DMS79 treated with DMSO at 0.1 percent for 48 hours (cell line): Measurements from ENCODE around the gene DNAJB11.
A peak's percentile ranks its signal among the peaks of the same experiment; 100 is the strongest.
"Not testable (repeated sequence)": the region's sequence is repeated elsewhere in the genome, so short reads cannot be mapped to it uniquely, and the experiment has no call there.

Experiments
- DNase-seq: peaks from one replicate; lab custom pipeline; 2025; lab: John Stamatoyannopoulos, UW

Gene DNAJB11

DNA sequence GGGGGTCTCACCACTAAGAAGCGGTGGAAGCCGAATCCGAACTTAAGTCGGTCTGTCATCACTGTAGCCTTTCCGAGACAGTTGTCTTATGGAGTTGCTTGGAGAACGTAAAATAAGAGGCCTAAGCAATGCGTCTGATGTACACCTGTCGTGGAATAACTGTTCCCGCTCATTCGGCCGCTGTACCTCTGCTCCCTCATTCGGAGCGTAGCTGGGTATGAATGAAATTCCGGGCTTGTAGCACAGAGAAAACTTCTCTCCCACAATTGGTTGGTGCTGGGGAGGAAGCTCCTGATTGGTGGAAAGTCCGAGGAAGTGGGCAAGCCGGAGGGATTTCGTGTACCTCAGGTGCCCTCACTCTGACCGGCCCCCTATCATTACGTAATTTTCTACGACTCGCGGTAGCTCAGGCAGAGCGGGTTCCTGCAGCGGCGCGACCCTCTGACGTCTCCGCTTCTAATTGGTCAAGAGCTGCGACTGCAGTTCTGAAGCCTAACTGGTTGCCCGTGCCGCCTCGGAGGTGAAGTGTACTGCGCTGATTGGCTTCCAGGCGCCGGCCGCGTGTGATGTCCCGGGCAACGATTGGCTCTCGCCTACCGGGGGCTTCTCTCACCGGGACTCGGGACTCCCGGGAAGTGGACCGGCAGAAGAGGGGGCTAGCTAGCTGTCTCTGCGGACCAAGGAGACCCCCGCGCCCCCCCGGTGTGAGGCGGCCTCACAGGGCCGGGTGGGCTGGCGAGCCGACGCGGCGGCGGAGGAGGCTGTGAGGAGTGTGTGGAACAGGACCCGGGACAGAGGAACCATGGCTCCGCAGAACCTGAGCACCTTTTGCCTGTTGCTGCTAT, at the start of gene DNAJB11:
Gene DNAJB11, plus strand, starts transcription at position 625 of the 845 bp plus-strand sequence. Its CDS starts 178 bp downstream, at position 803.
- DNase-seq: peak; percentile 98

DNA sequence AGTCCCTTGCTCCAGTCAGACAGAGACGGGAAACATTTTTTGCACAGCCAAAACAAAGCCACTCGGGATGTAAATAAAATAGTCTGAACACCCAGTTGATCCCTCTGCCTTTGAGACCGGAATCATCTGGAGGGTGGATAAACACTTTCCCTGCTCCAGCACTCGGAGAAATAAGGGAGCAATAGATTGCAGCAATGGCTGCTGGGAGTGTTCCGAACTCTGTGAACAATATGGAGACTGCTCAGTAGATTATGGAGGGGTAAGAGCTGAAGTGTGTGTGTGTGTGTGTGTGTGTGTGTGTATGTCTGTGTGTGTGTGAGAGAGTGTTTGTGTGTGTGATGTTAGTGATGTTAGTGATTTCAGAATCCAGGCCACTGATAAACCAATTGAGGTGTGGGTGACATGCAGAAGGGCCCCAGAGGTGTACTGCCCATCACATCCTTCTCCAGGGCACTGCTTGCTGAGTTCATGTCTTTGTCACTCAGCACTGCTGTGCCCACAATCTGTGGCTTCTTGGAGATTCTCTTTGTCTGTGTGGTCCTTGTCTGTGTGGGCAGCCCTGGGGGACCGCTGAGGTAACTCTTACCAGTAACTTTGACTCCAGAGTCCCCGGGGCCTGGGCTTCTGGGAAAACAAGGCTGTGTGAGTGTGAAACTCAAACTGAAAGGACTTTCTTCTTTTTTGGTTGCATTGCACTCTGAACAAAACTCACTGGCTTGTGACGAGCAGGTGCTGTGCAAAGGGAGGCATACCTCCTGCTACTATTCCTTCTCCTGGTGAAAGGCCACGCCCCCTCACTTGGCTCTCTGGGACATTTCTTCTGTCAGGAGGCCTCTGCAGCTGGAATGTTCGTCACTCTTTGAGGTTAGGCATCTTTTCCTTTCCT, 49.3 kb upstream of the DNAJB11 start:
- DNase-seq: no peak

DNA sequence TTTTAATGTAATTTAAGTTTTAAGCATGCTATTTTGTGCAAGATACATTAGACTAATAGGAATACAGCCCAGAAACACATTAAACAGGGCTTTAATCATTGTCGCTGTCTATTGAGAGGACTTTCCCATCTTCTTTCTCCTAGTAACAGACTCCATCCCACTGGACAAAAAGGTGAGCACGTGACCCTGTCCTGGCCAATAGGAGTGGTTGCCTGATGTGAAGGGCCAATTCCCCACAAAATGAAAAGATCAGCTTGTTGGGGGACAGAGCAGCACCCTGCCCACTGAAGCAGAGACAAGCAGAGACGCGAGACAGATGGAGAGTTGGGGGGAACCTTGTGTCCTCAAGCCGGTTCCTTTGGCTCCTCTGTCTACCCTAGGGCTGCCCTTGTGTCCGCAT, 47.5 kb upstream of the DNAJB11 start:
- no peak for DNase-seq

DNA sequence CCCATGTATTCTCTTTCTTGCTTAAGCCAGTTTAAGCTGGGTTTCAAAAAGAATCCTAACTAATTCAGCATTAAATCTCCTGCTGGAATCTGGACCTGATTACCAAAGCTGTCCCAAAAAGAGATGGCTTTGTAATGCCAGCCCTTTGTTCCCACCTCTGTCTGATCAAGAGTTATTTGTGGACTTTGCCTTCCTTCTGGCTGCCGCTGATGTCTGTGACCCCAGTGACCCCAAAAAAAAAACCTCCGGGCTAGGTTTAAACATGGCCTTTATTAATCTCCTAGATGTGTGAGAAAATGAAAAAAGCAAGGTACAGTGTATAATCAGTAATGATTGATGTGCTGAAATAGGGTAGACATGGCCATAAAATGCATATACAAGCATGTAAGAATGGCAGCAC, 47.1 kb upstream of the DNAJB11 start:
- no peak for DNase-seq

DNA sequence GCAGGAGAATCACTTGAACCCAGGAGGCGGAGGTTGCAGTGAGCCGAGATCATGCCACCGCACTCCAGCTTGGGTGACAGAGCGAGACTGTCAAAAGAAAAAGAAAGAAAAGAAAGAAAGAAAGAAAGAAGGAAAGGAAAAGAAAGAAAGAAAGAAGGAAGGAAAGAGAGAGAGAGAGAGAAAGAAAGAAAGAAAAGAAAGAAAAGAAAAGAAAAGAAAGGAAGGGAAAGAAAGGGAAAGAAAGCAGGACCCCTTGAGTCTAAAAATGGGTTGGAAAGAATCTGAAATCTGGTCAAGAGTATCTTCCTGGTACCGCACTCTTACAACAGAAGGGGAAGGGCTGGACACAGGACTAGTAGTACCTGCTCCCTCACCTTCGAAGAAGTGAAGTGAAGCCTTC, 45.9 kb upstream of the DNAJB11 start:
- DNase-seq: no peak

DNA sequence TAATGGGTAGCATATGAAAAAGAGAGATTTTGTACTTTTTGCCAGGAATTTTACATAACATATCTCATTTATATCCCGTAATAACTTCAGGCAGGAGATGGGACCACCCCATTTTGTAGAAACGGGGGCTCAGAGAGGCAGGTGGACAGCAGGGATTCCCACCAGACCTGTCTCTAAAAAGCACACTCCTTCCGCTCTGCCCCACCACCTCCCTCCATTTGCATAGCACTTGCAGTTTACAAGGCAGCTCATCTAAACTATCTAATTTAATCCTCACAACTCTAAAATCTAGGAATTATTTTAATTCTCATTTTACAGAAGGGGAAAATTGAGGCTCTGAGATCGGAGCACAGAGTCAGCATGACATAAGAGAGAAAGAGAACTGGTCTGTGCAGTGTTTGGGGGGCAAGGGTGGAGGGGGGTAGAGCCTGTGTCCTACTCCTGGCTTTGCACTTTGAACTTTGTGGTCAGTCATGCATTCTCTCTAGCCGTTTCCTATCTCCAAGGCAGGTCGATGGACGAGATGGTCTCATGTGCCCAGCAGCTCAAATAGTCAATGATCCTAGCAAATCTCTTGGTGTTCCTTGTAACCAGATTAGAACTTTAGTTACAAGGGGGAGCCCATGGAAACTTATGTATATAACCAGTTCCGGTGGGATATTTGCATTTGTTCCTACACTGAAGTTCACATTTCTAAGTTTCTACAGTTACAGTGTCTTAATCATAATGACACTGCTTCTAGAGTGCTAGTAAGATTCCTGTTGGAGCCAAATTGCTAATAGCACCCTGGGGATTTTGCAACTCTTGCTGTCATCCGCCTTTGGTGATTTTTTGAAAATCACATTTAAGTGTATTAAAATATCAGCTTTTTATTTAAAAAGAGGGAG, 44.9 kb upstream of the DNAJB11 start:
- DNase-seq: no peak

DNA sequence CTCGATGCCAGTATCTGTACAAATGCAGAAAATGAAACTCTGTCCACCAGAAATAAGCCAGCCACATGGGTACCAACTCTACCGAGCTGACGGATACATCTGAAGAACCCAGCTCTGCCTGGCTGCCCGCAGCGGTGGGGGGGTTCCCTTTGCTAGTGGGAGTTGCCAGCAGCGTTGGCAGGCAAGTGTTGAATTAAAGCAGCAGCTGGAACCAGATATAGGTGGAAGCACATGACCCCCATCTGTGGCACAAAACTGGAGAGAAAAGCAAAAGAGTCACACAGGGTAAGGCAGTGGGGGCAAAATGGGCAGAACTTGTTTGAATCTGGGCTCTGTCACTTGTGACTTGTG, 44.3 kb upstream of the DNAJB11 start:
- no peak for DNase-seq

DNA sequence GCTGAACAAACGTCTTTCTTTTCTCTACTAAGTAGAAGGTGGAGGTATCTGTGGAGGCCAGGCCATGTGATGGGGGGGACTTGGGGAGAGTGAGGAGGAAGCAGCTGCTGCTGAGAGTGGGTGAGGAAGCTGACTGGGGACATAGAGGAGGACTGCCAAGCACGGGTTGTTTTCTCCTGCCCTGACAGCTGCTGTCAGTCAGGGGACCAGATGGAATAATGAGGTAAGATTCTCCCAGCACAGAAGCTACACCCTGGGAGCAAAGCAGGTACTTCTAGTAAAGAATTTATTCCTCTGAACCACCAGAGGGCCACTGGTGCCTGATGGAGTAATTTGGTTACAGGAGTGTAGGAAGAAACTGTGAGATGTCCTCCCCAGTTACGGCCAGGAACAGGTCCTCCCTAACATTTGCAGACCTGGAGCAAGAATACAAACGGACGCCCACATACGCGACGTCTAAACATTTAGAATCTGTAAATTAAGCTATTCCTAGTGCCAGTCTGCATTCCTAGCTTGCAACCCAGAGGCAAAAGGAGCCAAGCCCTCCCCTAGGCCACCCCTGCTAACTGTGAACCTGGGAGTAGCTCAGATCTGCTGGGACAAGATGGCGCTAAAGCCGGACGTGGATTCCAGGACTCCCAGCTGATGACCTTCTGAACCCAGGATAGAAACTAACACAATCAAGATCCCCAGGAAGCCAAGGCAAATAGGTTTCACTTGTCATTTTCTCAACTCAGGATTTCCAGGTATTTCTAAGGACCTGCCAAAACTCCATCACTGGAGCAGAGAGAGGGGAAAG, 41.1 kb upstream of the DNAJB11 start:
- DNase-seq: no peak

DNA sequence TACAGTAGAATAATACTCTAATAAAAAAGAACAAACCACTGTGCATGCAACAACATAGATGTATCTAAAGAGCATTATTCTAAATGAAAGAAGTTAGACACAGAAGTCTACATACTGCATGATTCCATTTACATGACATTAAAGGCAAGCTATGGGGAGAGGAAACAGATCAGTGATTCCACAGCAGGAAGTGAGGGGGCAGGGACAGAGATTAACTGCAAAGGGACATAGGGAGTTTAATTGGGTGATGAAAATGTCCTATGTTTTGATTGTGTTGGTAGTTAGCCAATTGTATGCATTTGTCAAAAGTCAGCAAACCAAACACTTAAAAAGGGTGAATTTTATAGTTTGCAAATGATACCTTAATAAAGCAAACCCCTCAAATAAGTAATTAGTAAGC, 40.1 kb upstream of the DNAJB11 start:
- no peak for DNase-seq

DNA sequence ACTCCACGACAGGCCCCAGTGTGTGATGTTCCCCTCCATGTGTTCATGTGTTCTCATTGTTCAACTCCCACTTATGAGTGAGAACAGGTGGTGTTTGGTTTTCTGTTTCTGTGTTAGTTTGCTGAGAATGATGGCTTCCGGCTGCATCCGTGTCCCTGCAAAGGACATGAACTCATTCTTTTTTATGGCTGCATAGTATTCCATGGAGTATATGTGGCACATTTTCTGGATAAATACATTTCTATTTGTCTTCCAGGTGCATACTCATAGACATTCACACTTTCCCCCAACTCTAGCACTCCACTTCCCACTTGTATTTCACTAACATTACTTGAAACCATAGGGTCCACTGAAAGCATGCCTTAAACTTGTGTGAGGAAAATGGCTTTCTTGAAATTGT, 38.8 kb upstream of the DNAJB11 start:
- DNase-seq: not testable (repeated sequence)

DNA sequence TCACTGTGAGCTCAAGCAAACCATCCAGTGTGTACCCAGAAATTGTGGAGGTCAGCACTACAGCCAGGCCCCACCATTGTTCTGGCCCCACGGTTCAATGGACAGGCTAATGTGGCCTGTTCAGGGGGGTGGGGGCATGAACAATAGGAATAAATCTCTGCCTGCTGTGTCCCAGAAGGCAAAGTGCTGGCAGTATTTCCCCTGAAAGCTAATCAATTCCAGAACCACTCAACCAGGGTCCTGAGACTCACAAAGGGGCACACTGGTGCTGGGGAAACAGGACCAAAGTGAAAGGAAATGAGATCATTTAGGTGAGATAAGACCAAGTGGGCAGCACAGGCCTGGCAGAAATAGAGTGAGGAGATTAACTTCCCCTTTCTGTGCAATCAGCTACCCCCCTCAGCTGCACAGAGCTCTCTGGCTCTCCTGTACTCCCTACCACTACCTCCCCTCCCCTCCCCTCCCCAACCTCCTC, 37.9 kb upstream of the DNAJB11 start:
- DNase-seq: no peak

DNA sequence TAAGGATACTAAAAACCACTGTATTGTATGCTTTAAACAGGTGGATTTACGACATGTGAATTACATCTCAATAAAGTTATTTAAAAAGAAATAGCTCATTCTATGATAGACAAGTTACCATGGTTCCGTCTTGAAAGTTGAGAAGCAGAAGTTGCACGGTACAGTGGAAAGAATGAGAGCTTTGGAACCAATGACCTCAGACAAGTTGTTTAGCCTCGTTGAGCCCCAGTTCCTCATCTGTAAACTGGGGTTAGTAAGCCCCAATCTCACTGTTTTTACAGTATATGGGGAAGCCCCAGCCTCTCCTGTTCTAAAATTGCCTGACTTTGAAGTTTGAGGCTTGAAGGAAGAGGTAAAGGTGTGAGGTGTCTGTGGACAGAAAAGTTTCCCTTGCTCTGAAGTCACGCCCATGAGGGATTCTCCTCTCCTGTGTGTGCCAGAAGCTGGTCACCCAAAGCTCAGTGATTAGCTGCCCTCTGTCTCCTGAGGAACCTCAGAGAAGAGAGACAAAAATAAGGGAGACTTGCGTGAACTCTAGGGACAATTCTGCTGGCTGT, 36.3 kb upstream of the DNAJB11 start:
- no peak for DNase-seq

DNA sequence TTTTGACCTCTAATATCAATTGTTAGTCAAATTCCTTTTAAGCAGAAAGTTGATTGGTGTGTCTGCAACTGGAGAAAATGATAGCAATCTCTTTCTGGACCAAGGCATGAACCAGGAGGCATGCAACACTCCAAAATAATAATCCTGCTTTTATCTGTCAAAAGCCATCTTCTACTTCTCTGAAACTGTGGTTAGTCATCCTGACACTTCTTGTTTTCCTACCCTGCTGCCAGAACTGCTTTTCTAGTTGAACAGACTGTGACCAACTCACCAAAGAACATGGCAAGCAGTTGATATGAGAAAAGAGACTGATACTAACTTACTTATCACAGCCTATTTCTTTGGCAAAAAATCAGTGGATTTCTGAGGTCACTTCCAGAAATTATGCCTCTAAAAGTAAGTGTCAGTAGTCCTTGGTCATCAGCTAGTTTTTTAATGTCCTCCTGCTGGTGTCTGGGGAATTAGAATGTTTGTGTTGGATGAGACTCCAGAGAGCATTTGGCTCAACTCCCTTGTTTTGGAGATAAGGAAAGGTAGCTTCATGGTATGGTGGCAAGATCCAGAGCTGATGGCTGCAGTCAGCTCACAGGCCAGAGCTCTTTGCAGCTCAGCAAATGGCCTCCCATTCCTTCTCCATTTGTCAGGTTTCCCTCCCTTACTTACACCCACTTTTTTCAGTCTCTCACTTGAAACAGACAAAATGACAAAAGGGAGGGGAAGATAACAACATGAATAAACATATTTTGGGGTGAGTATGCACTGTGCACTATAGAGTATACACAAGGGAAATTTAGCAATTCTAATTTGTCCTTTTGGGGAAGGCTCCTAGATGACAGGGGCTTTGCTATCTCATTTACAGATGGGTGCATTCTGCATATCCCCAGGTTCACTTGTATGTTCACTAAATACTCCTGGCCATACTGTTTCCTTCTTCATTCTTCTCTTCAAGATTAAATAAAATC, 33.4 kb upstream of the DNAJB11 start:
- DNase-seq: no peak

DNA sequence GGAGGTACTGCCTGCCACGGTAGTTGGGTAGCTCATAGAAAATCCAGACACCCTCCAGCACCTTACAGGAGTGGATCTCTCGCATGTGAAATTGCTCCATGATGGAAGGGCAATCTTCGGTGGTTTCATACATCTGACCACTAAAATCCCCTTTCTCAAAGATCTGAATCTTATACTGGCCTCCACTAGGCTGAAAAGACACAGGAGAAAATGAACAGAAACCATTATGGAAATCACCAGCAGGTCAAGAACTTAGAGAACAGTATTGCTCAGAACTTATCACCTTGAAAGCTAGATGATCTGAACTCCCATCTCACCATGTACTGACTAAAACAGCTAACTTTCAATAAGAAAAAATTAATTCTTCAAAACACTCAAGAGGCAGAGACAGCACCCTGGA, 31.7 kb upstream of the DNAJB11 start:
- no peak for DNase-seq

DNA sequence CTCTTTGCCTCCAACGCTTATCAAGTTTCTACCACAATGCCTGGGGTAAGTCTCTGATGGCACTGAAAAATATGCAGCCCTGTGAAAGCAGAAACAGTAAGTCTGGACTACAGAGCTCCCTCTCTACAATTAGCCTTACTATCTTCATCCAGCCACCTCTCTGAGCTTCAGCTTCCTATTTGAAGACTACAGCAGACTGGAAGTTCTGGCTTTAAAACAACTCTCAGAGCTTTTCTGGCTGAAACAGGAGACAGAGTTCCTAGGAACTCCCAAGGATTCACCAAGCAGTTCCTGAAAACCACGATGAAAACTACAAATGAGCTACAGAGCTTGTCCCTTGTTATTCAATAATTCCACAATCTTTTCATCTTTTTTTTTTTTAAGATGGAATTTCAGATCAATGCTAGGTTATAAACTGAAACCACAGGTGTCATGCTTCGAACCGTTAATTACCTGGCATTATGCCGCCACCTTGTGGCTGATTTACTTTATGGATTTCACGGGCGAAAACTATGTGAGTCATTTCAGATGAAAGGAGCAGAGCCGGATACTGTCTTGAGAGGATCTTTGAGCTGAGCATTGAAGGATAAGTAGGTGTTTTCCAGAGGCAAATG, 30.2 kb upstream of the DNAJB11 start:
- DNase-seq: peak; percentile 54

DNA sequence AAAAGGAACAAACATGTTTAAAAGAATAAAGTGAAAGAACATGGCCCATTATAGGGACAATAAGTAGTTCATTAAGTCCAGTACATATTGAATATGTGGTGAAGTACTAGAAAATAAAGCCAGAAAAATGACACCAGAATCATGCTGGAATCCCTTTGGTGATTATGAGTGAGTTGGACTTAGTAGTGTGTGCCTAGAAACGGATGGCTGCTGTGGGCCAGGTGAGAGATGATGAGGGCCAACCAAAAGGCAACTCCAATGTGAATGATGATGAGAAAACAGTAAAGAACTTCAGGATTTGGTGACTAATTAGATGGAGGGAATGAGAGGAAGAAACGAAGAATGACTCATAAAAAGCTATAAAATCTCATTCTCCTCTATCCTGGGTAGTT, 29.7 kb upstream of the DNAJB11 start:
- DNase-seq: no peak

DNA sequence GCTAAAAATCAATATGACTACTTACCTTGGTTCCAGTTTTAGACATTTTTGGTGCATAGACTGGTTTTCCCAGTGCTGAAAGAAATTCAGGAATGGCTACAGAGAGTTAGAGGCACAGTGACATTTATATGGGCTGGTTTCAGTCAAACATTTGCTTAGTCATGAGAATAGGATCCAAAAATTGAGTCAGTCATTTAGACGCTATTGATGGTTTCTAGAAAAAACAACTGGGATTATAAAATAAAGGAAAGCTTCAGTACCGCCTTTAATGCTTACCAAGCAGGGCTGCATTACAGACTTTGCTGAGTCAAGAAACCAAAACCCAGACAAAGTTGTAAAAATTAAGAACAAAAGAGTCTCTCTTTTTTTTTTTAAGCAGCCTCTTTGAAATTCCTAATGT, 26.2 kb upstream of the DNAJB11 start, which contains the start of gene CRYGS:
Gene CRYGS, minus strand, starts transcription at position 100 of the 400 bp plus-strand sequence. Its CDS starts 54 bp downstream, at position 46.
- no peak for DNase-seq

DNA sequence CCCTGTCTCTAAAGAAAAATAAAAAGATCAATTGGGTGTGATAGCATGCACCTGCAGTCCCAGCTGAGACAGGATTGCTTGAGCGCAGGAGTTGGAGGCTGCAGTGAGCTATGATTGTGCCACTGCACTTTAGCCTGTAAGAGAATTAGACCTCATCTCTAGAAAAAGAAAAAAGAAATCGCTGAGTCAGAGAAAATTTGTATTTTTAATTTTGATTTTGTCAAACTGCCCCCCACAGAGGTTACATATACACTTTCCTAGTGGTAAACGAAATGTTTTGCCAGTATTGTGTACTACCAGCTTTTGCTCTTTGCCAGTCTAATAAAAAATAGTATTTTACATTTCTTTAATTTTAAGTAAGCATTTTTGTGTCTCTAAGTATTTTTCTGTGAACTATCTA, 21.0 kb upstream of the DNAJB11 start:
- DNase-seq: no peak

DNA sequence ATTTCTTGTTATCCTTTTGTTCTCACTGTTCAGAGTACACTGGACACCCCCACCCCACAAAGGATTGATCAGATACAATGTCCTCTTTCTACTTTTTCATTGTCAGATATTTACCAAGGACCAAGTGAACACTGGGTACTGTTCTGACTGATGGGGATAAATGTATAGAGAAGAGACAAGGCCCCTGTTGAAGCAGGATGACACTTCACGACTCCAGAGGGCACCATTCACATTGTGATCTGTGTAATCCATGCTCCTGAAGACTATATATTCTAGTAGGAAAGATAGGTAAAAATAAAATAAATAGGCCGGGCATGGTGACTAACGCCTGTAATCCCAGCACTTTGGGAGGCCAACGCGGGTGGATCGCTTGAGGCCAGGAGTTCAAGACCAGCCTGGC, 19.1 kb upstream of the DNAJB11 start:
- no peak for DNase-seq
